Hepatocyte (in vitro differentiated cells): ENCODE data around the gene SLC6A1. TPM values are rescaled to one million over a fixed set of nuclear protein-coding genes. Genes with fewer than 3 reads are reported as not detected.

Experiments
- DNase-seq: peaks from one replicate; pipeline ENCODE4 v3.0.0-alpha.2; 2016; ENCODE audit warnings: low spot score
- H2AFZ ChIP-seq: fragments of 200-600 bp; sonication (generic); 2 replicates; pipeline ENCODE4 v1.6.0; 2016; ENCODE audit warnings: antibody characterized with exemption, mild to moderate bottlenecking
- H3K27ac ChIP-seq: fragments of 200-600 bp; sonication (generic); 2 replicates; pipeline ENCODE4 v1.5.1; 2016; ENCODE audit warnings: mild to moderate bottlenecking
- H3K27me3 ChIP-seq: fragments of 200-600 bp; sonication (generic); 2 replicates; pipeline ENCODE4 v1.6.1; 2016
- H3K36me3 ChIP-seq: fragments of 200-600 bp; sonication (generic); replicated peaks from 2 replicates; pipeline ENCODE4 v1.5.1; 2016; ENCODE audit warnings: low read depth; ENCODE audit not compliant: insufficient read depth
- H3K4me1 ChIP-seq: fragments of 200-600 bp; sonication (generic); 2 replicates; pipeline ENCODE4 v1.5.1; 2016; ENCODE audit warnings: mild to moderate bottlenecking, moderate library complexity; ENCODE audit not compliant: insufficient read depth
- H3K4me2 ChIP-seq: fragments of 200-600 bp; sonication (generic); 2 replicates; pipeline ENCODE4 v1.6.0; 2016
- H3K4me3 ChIP-seq: fragments of 200-600 bp; sonication (generic); 2 replicates; pipeline ENCODE4 v1.5.1; 2016; ENCODE audit warnings: mild to moderate bottlenecking
- H3K79me2 ChIP-seq: fragments of 200-600 bp; sonication (generic); 2 replicates; pipeline ENCODE4 v1.6.0; 2017; ENCODE audit warnings: mild to moderate bottlenecking
- H3K9me2 ChIP-seq: fragments of 200-600 bp; sonication (generic); replicated peaks from 2 replicates; pipeline ENCODE4 v1.6.0; 2017; ENCODE audit warnings: mild to moderate bottlenecking; ENCODE audit not compliant: insufficient read depth
- H3K9me3 ChIP-seq: fragments of 200-600 bp; sonication (generic); 2 replicates; pipeline ENCODE4 v1.5.1; 2016; ENCODE audit warnings: low read depth, mild to moderate bottlenecking
- H4K20me1 ChIP-seq: fragments of 200-600 bp; sonication (generic); 2 replicates; pipeline ENCODE4 v1.6.0; 2016; ENCODE audit warnings: mild to moderate bottlenecking; ENCODE audit not compliant: insufficient read depth, poor library complexity, severe bottlenecking
- CTCF ChIP-seq: fragments of 200-600 bp; sonication (generic); IDR thresholded peaks from 2 replicates; pipeline ENCODE4 v1.5.1; 2016; ENCODE audit warnings: antibody characterized with exemption, mild to moderate bottlenecking; ENCODE audit not compliant: poor library complexity
- EZH2 ChIP-seq: fragments of 200-600 bp; sonication (generic); IDR thresholded peaks from 2 replicates; pipeline ENCODE4 v1.6.1; 2016; ENCODE audit warnings: antibody characterized with exemption, mild to moderate bottlenecking, borderline replicate concordance
- EZH2phosphoT487 ChIP-seq: fragments of 200-600 bp; sonication (generic); IDR thresholded peaks from one replicate; pipeline ENCODE4 v1.6.1; 2018; ENCODE audit warnings: antibody characterized with exemption, mild to moderate bottlenecking, low read depth, moderate library complexity; ENCODE audit not compliant: unreplicated experiment, severe bottlenecking
- WGBS: methylation state at CpG from one replicate; pipeline ENCODE4 v1.1.6; 2016; ENCODE audit warnings: low lambda C conversion rate; ENCODE audit errors: missing lambda C conversion rate; 5-methylcytosine and 5-hydroxymethylcytosine counted together
- polyA plus RNA-seq: library from polyadenylated mRNA; unstranded; fragments of >200 nt; fragmentation: Nextera tagmentation; extraction: Ambion mirVana; gene quantifications from 2 replicates; pipeline ENCODE4 v1.2.1, GENCODE V29; 2016
- total RNA-seq: library from RNA; depleted of rRNA; stranded (reverse); fragments of >200 nt; gene quantifications from 2 replicates; pipeline ENCODE4 v1.2.3, GENCODE V29; 2014

The SLC6A1 gene
- total and polyA plus RNA-seq, 2 experiments from 2014 or later: 3.6 to 5.7 TPM

GRCh38 chr3:10946526-10946925, 46.0 kb upstream of the SLC6A1 start:
- Histone ChIP-seq H3K79me2 (no peaks in the 10 kb centered on the region), H3K27me3 (peaks cover 2% of the 10 kb centered on the region), H3K9me2 (no peaks in the 10 kb centered on the region), H3K4me3 (no peak overlapping the region), H3K9me3 (no peaks in the 10 kb centered on the region), H3K27ac (no peak overlapping the region), H3K36me3 (no peaks in the 10 kb centered on the region), H2AFZ (no peak overlapping the region), H3K4me1 (no peaks in the 10 kb centered on the region), H3K4me2 (no peak overlapping the region), H4K20me1 (no peaks in the 10 kb centered on the region)
- 57% methylated on average over 8 of the region's 8 CpGs for WGBS
- DNase-seq: no peak
- no peak for TF ChIP-seq EZH2phosphoT487
- no peak for TF ChIP-seq CTCF
- TF ChIP-seq EZH2: no peak

DNA sequence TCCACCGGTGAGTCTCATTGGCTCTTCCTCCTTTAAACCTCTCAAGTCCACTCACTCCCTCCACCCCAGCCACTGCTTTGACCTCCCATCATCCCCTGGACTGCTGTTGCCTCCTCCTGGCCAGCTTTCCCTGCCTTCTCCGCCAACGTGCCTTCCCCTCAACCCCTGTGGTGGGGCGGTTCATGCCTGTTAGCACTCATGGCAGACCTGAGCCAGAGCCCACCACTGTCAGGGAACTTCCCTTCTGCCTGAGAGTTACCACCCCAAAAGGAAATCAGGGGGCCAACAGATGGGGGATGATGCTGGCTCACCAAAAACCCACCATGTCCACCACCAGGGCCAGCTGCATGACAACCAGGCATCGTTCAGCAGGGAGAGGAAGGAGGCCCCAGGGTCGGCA, 44.2 kb upstream of the SLC6A1 start:
- no peak for DNase-seq
- Histone ChIP-seq H3K36me3 (no peaks in the 10 kb centered on the region), H3K4me3 (no peak overlapping the region), H3K27me3 (peaks cover 2% of the 10 kb centered on the region), H3K9me3 (no peaks in the 10 kb centered on the region), H4K20me1 (no peaks in the 10 kb centered on the region), H3K9me2 (no peaks in the 10 kb centered on the region), H3K4me1 (no peaks in the 10 kb centered on the region), H3K79me2 (no peaks in the 10 kb centered on the region), H3K4me2 (no peak overlapping the region), H3K27ac (no peak overlapping the region), H2AFZ (no peak overlapping the region)
- TF ChIP-seq EZH2phosphoT487: no peak
- TF ChIP-seq CTCF: no peak
- TF ChIP-seq EZH2: no peak
- 85% methylated on average over 6 of the region's 6 CpGs for WGBS

- H4K20me1 ChIP-seq: no peaks in the 10 kb centered on the region
- H3K36me3 ChIP-seq: no peaks in the 10 kb centered on the region
- WGBS: 92% methylated on average over 18 of the region's 19 CpGs
- H3K27ac ChIP-seq: no peak overlapping the region
- H3K9me2 ChIP-seq: no peaks in the 10 kb centered on the region
- peaks cover 2% of the 10 kb centered on the region for H3K27me3 ChIP-seq
- H3K4me1 ChIP-seq: no peaks in the 10 kb centered on the region
- H3K4me2 ChIP-seq: no peak overlapping the region
- H3K4me3 ChIP-seq: no peak overlapping the region
- no peak for DNase-seq
- H3K9me3 ChIP-seq: no peaks in the 10 kb centered on the region
- no peaks in the 10 kb centered on the region for H3K79me2 ChIP-seq
- TF ChIP-seq EZH2phosphoT487 (no peak), CTCF (no peak), EZH2 (no peak)
- H2AFZ ChIP-seq: no peak overlapping the region
These were observed 43.4 kb upstream of the SLC6A1 start for GRCh38 chr3:10949197-10949596.
